ENCODE data around the gene APPBP2.

DNA sequence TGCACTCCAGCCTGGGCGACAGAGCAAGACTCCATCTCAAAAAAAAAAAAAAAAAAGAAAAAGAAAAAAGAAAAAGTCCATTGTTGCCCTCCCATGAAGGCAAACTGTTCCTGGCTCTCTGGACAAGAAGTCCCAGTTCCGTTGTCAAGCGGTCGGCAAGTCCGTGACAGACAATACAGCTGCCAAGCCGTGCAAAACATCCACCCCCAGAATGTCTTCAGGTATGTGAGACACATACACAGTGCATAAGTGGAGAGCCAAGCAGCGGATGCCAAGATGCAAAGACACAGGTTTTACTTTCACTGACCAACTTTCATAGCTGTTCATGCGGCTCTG lies 33.6 kb upstream of the APPBP2 start:
- no peak for TF ChIP-seq EZH2 (IDR thresholded peaks at IDR 0.05; ENCODE audit: borderline replicate concordance, low read length)
- TF ChIP-seq, protein P1, sequence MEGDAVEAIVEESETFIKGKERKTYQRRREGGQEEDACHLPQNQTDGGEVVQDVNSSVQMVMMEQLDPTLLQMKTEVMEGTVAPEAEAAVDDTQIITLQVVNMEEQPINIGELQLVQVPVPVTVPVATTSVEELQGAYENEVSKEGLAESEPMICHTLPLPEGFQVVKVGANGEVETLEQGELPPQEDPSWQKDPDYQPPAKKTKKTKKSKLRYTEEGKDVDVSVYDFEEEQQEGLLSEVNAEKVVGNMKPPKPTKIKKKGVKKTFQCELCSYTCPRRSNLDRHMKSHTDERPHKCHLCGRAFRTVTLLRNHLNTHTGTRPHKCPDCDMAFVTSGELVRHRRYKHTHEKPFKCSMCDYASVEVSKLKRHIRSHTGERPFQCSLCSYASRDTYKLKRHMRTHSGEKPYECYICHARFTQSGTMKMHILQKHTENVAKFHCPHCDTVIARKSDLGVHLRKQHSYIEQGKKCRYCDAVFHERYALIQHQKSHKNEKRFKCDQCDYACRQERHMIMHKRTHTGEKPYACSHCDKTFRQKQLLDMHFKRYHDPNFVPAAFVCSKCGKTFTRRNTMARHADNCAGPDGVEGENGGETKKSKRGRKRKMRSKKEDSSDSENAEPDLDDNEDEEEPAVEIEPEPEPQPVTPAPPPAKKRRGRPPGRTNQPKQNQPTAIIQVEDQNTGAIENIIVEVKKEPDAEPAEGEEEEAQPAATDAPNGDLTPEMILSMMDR (conservative IDR thresholded peaks at IDR 0.05 in 1 of 2, IDR thresholded peaks at IDR 0.05 in 1 of 2; ENCODE audit: extremely low read depth in 1 of 2, insufficient read depth in 1 of 2, low read depth in 1 of 2, low read length in 2 of 2): no peak

All from mammary epithelial cell (primary cell).